Endothelial cell of umbilical vein (primary cell): Measurements from ENCODE around the gene DNHD1. TPM values are rescaled to one million over a fixed set of nuclear protein-coding genes. Genes with fewer than 3 reads are reported as not detected.

Source experiments
- BruUV-seq: library from RNA; stranded (reverse); fragments of 400-500 nt; replicated peaks from 2 replicates; lab custom pipeline; 2021; lab: Mats Ljungman, UMichigan
- CTCF ChIA-PET: fragments of 300-600, 350-600 bp; sonication (Branson Sonifier 250); formaldehyde crosslinking; loops from one replicate; lab custom pipeline; 2021; ENCODE audit warnings: antibody characterized with exemption, inconsistent platforms; lab: Charles Lee
- POLR2A ChIA-PET: fragments of 300-600, 350-600 bp; sonication (Branson Sonifier 250); formaldehyde crosslinking; loops from one replicate; lab custom pipeline; 2021; ENCODE audit warnings: antibody characterized with exemption, inconsistent platforms; lab: Charles Lee
- DNase-seq: peaks from one replicate; pipeline ENCODE4 v3.0.0-alpha.2; 2011; ENCODE audit warnings: low read depth, low spot score
- FAIRE-seq: peaks from 2 replicates; lab custom pipeline; 2011; peaks lifted over from hg19 to GRCh38; lab: Jason Lieb, UNC
- H2AFZ ChIP-seq: 2 replicates; pipeline ENCODE4 v1.6.0; 2012; ENCODE audit warnings: low read depth, low read length, control low read depth, inconsistent platforms
- H3K27ac ChIP-seq: 2 replicates; pipeline ENCODE4 v1.5.1; 2011; ENCODE audit warnings: low read depth, mild to moderate bottlenecking, control low read depth, low read length, moderate library complexity; ENCODE audit not compliant: insufficient read depth
- H3K27me3 ChIP-seq, 2 experiments: 2 replicates each; pipeline versions ENCODE4 v1.6.0 to v1.6.1; 2011; ENCODE audit warnings: low read length in 2 of 2, mixed read lengths in 1 of 2; ENCODE audit not compliant: control insufficient read depth in 2 of 2, insufficient read depth in 2 of 2
- H3K36me3 ChIP-seq, 2 experiments: 2 replicates in 1 of 2; 3 replicates in 1 of 2; pipeline ENCODE4 v1.5.1; 2011; ENCODE audit warnings: low read length in 2 of 2, mild to moderate bottlenecking in 1 of 2, moderate library complexity in 1 of 2; ENCODE audit not compliant: control insufficient read depth in 2 of 2, insufficient read depth in 2 of 2; ENCODE audit errors: extremely low read depth in 1 of 2
- H3K4me1 ChIP-seq: 3 replicates; pipeline ENCODE4 v1.5.1; 2011; ENCODE audit warnings: mild to moderate bottlenecking, low read length; ENCODE audit not compliant: control insufficient read depth, insufficient read depth; ENCODE audit errors: extremely low read depth
- H3K4me2 ChIP-seq: 2 replicates; pipeline ENCODE4 v1.6.1; 2011; ENCODE audit warnings: low read length, control low read depth, mixed read lengths; ENCODE audit not compliant: insufficient read depth
- H3K4me3 ChIP-seq, 3 experiments: fragments of 200-600 bp in 1 of 3; sonication (generic), shearing (Covaris generic) in 1 of 3; replicated peaks in 1 of 3; 2 replicates each; pipeline ENCODE4 v1.5.1; 2011 to 2016; ENCODE audit warnings: control low read depth in 3 of 3, low read length in 3 of 3, mild to moderate bottlenecking in 2 of 3, inconsistent platforms in 1 of 3, low read depth in 1 of 3, moderate library complexity in 1 of 3; ENCODE audit not compliant: insufficient read depth in 1 of 3
- H3K79me2 ChIP-seq: 2 replicates; pipeline ENCODE4 v1.6.0; 2012; ENCODE audit warnings: low read length, inconsistent platforms; ENCODE audit not compliant: control insufficient read depth, insufficient read depth
- H3K9ac ChIP-seq: replicated peaks from 2 replicates; pipeline ENCODE3; 2011; ENCODE audit warnings: low read length, control low read depth; ENCODE audit not compliant: insufficient read depth; ENCODE audit errors: extremely low read depth
- H3K9me1 ChIP-seq: replicated peaks from 3 replicates; pipeline ENCODE4 v1.6.0; 2011; ENCODE audit warnings: mild to moderate bottlenecking, low read length; ENCODE audit not compliant: control insufficient read depth, insufficient read depth; ENCODE audit errors: extremely low read depth
- H3K9me3 ChIP-seq: replicated peaks from 2 replicates; pipeline ENCODE4 v1.5.1; 2012; ENCODE audit warnings: low read length, inconsistent platforms; ENCODE audit not compliant: control insufficient read depth, insufficient read depth
- H4K20me1 ChIP-seq: replicated peaks from 2 replicates; pipeline ENCODE3; 2011; ENCODE audit warnings: mild to moderate bottlenecking, low read length; ENCODE audit not compliant: control insufficient read depth, insufficient read depth; ENCODE audit errors: extremely low read depth
- CTCF ChIP-seq, 2 donors: IDR thresholded peaks; 1 replicate in 1 of 2; 2 replicates in 1 of 2; pipeline ENCODE4 v1.5.1; 2011; ENCODE audit warnings: low read length in 2 of 2, mild to moderate bottlenecking in 2 of 2, moderate library complexity in 2 of 2, control low read depth in 1 of 2, inconsistent platforms in 1 of 2, low read depth in 1 of 2; ENCODE audit not compliant: insufficient read depth in 1 of 2; ENCODE audit errors: extremely low read depth in 1 of 2
- EZH2 ChIP-seq: IDR thresholded peaks from 2 replicates; pipeline ENCODE4 v1.6.1; 2012; ENCODE audit warnings: borderline replicate concordance, low read depth, mild to moderate bottlenecking, moderate library complexity, low read length, inconsistent platforms; ENCODE audit not compliant: severe bottlenecking
- FOS ChIP-seq: IDR thresholded peaks from 2 replicates; pipeline ENCODE4 v1.6.1; 2011; ENCODE audit warnings: mild to moderate bottlenecking, low read length, moderate library complexity, borderline replicate concordance; ENCODE audit not compliant: insufficient read depth
- GATA2 ChIP-seq: IDR thresholded peaks from 2 replicates; pipeline ENCODE4 v1.7.0; 2011; ENCODE audit warnings: low read depth, mild to moderate bottlenecking, moderate library complexity, mixed read lengths, low read length; ENCODE audit not compliant: insufficient read length, insufficient read depth
- JUN ChIP-seq: IDR thresholded peaks from 2 replicates; pipeline ENCODE4 v1.6.1; 2011; ENCODE audit warnings: borderline replicate concordance, low read depth; ENCODE audit not compliant: insufficient read length, insufficient read depth
- MAX ChIP-seq: IDR thresholded peaks from 2 replicates; pipeline ENCODE4 v1.6.1; 2011; ENCODE audit not compliant: insufficient read depth, insufficient read length
- MYC ChIP-seq: IDR thresholded peaks from one replicate; pipeline ENCODE4 v1.6.1; 2011; ENCODE audit warnings: mild to moderate bottlenecking, low read depth, low read length
- POLR2A ChIP-seq: IDR thresholded peaks from 2 replicates; pipeline ENCODE4 v1.6.1; 2012; ENCODE audit warnings: low read depth, mild to moderate bottlenecking, control low read depth, low read length
- POLR2AphosphoS5 ChIP-seq: IDR thresholded peaks from 2 replicates; pipeline ENCODE4 v1.6.1; 2012; ENCODE audit warnings: low read depth, mild to moderate bottlenecking, control low read depth, low read length, moderate library complexity; ENCODE audit not compliant: insufficient read depth
- dilution Hi-C: fragments of 300-500 bp; cut with MboI; formaldehyde crosslinking; loops from one replicate; pipeline ENCODE4 v1.15.0; 2019; ENCODE audit warnings: low sequenced_read_pairs; ENCODE audit not compliant: extremely low pct_ligation_motif_present
- intact Hi-C: fragments of 100-400 bp; cut with micrococcal nuclease; formaldehyde crosslinking; loops from one replicate; pipeline ENCODE4 v1.10.0; 2022
- polyA plus RNA-seq, 4 experiments: library from polyadenylated mRNA; depleted of rRNA in 3 of 4; stranded (reverse) in 3 of 4; unstranded in 1 of 4; fragments of >200 nt; gene quantifications; 2 replicates each; pipeline versions ENCODE4 v1.2.1 to v1.2.3, GENCODE V29; 2011 to 2012; ENCODE audit warnings: missing spikeins in 1 of 4
- total RNA-seq: library from RNA; stranded (reverse); gene quantifications from 2 replicates; pipeline ENCODE4 v1.2.3, GENCODE V29; 2021

Gene DNHD1
- total and polyA plus RNA-seq, 2 donors (not counting 3 experiments of a cell fraction or from before 2014, with no cell fraction given), result 3.7 to 8.6 TPM

- CTCF ChIA-PET, result interaction anchor here (1.0 to 4.0 kb wide), 2 partner anchors 9 to 216 kb away, joined by 5 to 37 read pairs; no protein-coding TSS in a partner anchor
- no peak overlapping the region for H2AFZ ChIP-seq
- H3K4me2 ChIP-seq, result no peak overlapping the region
- BruUV-seq, result no TSS peak
- no peak overlapping the region for H3K4me3 ChIP-seq
- H3K27me3 ChIP-seq, result no peaks in the 10 kb centered on the region
- no peaks in the 10 kb centered on the region for H3K4me1 ChIP-seq
- H3K9ac ChIP-seq, result no peak overlapping the region
- H4K20me1 ChIP-seq, result no peaks in the 10 kb centered on the region
- H3K79me2 ChIP-seq, result no peaks in the 10 kb centered on the region
- H3K9me3 ChIP-seq, result no peaks in the 10 kb centered on the region
- dilution Hi-C loops (no loop called here), intact Hi-C loops (no loop called here)
- TF ChIP-seq CTCF (IDR thresholded peaks at IDR 0.05; ENCODE audit: extremely low read depth in 1 of 2, insufficient read depth in 1 of 2, low read depth in 1 of 2, low read length in 2 of 2) (no peak), GATA2 (no peak), MAX (no peak), JUN (no peak), MYC (no peak), FOS (no peak), POLR2AphosphoS5 (no peak), EZH2 (no peak), POLR2A (no peak)
- FAIRE-seq (no peak), DNase-seq (no peak)
- H3K9me1 ChIP-seq, result no peaks in the 10 kb centered on the region
- no peak overlapping the region for H3K27ac ChIP-seq
- POLR2A ChIA-PET, result no interaction called here
- H3K36me3 ChIP-seq, result no peaks in the 10 kb centered on the region
Measured at GRCh38 chr11:6539748-6540268, 42.7 kb downstream of the DNHD1 start.
